ENCODE data around the gene SYNJ1. TPM values are rescaled to one million over a fixed set of nuclear protein-coding genes. Genes with fewer than 3 reads are reported as not detected.
"Not testable (repeated sequence)": the region's sequence is repeated elsewhere in the genome, so short reads cannot be mapped to it uniquely, and the experiment has no call there.

SYNJ1 gene
- total RNA-seq, 1 donor from 2014 or later, result 2.6 TPM

DNA sequence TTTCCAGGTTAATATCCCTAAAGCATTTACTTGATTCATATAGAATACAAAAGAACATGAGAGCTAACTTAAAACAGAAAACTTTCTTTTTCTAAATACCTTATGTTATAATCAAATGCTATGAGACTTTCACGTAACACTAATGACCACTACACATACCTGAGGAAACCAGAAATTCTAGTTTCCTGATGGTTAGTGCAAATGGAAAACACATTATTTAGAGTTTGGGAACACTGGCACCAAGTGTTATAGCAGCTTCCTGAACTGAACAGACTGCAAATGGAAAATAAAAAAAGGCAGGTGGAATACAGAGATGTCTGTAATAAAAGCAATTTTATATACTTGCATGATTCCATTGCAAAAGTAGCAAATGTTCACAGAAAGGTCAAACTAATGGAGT is 28.3 kb upstream of the SYNJ1 start:
- Histone ChIP-seq H3K27me3 (ENCODE audit: control insufficient read depth, insufficient read depth, low read length) (no peaks in the 10 kb centered on the region), H3K36me3 (ENCODE audit: control insufficient read depth, insufficient read depth, low read length) (peaks cover 15% of the 10 kb centered on the region), H3K4me3 (ENCODE audit: low read depth, low read length) (no peak overlapping the region)
- TF ChIP-seq, protein P1, sequence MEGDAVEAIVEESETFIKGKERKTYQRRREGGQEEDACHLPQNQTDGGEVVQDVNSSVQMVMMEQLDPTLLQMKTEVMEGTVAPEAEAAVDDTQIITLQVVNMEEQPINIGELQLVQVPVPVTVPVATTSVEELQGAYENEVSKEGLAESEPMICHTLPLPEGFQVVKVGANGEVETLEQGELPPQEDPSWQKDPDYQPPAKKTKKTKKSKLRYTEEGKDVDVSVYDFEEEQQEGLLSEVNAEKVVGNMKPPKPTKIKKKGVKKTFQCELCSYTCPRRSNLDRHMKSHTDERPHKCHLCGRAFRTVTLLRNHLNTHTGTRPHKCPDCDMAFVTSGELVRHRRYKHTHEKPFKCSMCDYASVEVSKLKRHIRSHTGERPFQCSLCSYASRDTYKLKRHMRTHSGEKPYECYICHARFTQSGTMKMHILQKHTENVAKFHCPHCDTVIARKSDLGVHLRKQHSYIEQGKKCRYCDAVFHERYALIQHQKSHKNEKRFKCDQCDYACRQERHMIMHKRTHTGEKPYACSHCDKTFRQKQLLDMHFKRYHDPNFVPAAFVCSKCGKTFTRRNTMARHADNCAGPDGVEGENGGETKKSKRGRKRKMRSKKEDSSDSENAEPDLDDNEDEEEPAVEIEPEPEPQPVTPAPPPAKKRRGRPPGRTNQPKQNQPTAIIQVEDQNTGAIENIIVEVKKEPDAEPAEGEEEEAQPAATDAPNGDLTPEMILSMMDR (IDR thresholded peaks at IDR 0.05; ENCODE audit: insufficient read depth, low read length, severe bottlenecking), result no peak
- DNase-seq (ENCODE audit: low read depth), result no peak
- FAIRE-seq, result no peak

DNA sequence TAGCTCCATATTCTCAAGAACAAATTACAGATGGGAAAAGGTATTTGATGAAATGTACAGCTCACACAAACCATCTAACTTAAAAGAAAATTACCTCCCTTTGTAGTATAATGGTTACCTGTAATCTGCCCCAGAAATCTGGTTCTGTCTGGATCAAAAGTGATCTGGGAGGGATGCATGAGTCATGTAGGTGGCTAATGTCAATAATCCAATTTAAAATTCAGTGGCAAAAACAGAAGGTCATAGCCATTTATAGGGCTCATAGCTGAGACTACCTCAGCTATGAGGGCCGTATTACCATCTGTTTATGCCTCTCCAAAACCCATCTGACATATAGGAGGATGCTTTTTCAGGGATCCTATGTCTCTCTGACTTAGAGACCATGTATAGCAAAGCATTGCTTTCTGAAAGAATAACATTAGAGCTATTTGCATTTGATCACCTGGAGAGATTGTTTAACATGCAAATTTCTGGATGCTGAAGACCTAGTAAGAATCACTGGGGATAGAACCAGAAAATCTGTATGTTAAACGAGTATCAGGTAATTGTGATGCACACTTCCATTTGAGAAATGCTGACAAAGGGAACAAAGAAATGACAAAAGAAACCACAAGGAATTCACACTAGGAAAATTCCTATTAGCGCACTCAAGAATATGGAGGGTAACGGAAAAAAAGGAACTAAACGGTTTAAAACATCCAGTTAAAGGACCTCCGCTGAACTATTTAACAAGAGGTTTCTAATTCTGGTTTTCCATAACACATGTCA is 26.2 kb upstream of the SYNJ1 start:
- DNase-seq (ENCODE audit: low read depth), result no peak
- TF ChIP-seq, protein P1 (IDR thresholded peaks at IDR 0.05; ENCODE audit: insufficient read depth, low read length, severe bottlenecking), result no peak
- no peaks in the 10 kb centered on the region for H3K27me3 ChIP-seq (ENCODE audit: control insufficient read depth, insufficient read depth, low read length)
- no peak for FAIRE-seq
- peaks cover 7% of the 10 kb centered on the region for H3K36me3 ChIP-seq (ENCODE audit: control insufficient read depth, insufficient read depth, low read length)
- no peak overlapping the region for H3K4me3 ChIP-seq (ENCODE audit: low read depth, low read length)

DNA sequence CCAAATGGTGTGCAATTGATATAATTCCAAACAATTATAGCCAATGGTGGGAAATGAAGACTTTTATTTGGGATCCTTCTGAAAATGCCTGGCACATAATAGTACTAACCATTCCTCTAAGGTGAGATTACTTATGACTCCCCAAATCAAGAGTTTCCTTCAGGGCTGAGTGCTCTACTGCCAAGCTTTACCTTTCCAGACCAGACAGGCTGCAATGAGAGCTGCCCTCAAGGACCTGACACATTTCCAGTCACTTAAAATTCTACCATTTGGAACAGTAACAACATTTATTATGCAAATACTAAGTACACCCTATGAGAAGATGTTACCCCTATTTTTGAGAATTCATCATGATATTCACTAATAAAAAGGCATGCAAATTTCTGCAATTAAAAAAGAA is 22.6 kb upstream of the SYNJ1 start:
- Histone ChIP-seq H3K36me3 (ENCODE audit: control insufficient read depth, insufficient read depth, low read length) (peaks cover 5% of the 10 kb centered on the region), H3K4me3 (ENCODE audit: low read depth, low read length) (no peak overlapping the region), H3K27me3 (ENCODE audit: control insufficient read depth, insufficient read depth, low read length) (no peaks in the 10 kb centered on the region)
- TF ChIP-seq, protein P1 (IDR thresholded peaks at IDR 0.05; ENCODE audit: insufficient read depth, low read length, severe bottlenecking), result no peak
- FAIRE-seq, result no peak
- no peak for DNase-seq (ENCODE audit: low read depth)

DNA sequence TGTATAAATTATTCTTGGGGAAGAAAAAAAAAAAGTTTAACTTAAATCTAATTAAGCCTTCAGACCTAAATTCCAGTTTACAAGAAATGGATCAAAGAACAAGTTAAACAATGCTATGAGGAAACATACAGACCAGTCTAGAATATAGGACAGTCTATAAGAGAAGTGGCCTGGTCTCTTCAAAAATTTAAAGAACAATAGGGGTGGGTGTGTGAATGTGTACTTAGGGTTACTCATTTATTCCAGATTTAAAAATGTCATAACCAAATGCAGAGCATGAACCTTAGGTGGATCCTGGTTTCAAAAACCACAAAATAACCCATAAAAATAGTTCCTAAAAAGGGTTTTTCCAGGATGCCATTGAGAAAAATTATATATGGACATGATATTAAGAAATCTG is 21.8 kb upstream of the SYNJ1 start:
- TF ChIP-seq, protein P1 (IDR thresholded peaks at IDR 0.05; ENCODE audit: insufficient read depth, low read length, severe bottlenecking), result no peak
- Histone ChIP-seq H3K27me3 (ENCODE audit: control insufficient read depth, insufficient read depth, low read length) (no peaks in the 10 kb centered on the region), H3K36me3 (ENCODE audit: control insufficient read depth, insufficient read depth, low read length) (peaks cover 6% of the 10 kb centered on the region), H3K4me3 (ENCODE audit: low read depth, low read length) (no peak overlapping the region)
- FAIRE-seq (no peak), DNase-seq (ENCODE audit: low read depth) (no peak)

DNA sequence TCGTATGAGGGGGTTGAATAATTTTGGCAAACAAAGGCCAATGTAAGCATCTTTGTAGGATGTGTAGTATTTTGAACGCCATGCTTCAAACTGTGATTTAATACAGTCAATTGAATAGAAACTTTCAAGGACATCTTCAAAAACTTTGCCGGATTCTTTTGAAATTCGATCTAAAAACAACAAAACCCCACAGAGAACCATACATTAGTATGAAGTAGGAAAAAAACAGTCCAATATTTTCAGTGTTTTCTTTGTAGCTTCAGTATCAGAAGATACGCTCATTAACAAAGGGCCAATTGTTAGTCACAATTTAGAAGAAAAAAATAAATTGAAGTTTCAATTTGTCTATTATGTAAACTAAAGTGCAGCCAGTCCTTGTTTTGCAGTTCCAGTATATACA is 20.7 kb upstream of the SYNJ1 start:
- H3K27me3 ChIP-seq (ENCODE audit: control insufficient read depth, insufficient read depth, low read length), result no peaks in the 10 kb centered on the region
- H3K36me3 ChIP-seq (ENCODE audit: control insufficient read depth, insufficient read depth, low read length), result peaks cover 6% of the 10 kb centered on the region
- FAIRE-seq (no peak), DNase-seq (ENCODE audit: low read depth) (no peak)
- no peak overlapping the region for H3K4me3 ChIP-seq (ENCODE audit: low read depth, low read length)
- TF ChIP-seq, protein P1 (IDR thresholded peaks at IDR 0.05; ENCODE audit: insufficient read depth, low read length, severe bottlenecking), result no peak

DNA sequence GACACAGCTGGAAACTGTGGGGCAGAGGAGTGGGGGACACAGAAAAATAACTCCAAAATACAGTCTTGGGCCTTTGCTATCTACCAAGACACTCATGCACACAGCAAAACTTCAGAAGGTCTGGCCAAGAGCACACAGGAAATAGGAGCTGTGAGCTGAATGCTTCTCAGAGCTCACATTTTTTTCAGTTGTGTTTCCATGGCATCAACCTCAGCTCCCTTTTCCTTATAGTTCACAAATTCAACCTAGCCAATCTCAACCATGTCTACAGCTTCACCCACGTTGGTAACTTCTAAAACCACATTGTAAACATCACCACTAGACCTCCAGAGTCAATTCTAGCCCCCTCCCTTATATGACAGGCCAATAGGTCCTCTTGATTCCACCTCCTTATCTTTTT is 19.6 kb upstream of the SYNJ1 start:
- peak; percentile 7 for FAIRE-seq

DNA sequence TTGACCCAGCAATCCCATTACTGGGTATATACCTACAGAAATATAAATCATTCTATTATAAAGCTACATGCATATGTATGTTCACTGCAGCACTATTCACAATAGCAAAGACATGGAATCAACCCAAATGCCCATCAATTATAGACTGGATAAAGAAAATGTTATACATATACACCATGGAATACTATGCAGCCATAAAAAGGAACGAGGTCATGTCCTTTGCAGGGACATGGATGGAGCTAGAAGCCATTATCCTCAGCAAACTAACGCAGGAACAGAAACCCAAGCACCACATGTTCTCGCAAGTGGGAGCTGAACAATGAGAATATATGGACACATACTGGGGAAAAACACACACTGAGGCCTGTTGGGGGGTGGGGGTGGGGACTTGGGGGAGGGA is 18.9 kb upstream of the SYNJ1 start:
- not testable (repeated sequence) for DNase-seq (ENCODE audit: low read depth); H3K4me3 ChIP-seq (ENCODE audit: low read depth, low read length); H3K36me3 ChIP-seq (ENCODE audit: control insufficient read depth, insufficient read depth, low read length); H3K27me3 ChIP-seq (ENCODE audit: control insufficient read depth, insufficient read depth, low read length); FAIRE-seq

More for the DNA sequence above, 19.6 kb upstream of the SYNJ1 start:
- no peak overlapping the region for H3K4me3 ChIP-seq (ENCODE audit: low read depth, low read length)
- DNase-seq (ENCODE audit: low read depth), result no peak
- TF ChIP-seq, protein P1 (IDR thresholded peaks at IDR 0.05; ENCODE audit: insufficient read depth, low read length, severe bottlenecking), result no peak
- H3K27me3 ChIP-seq (ENCODE audit: control insufficient read depth, insufficient read depth, low read length), result no peaks in the 10 kb centered on the region
- H3K36me3 ChIP-seq (ENCODE audit: control insufficient read depth, insufficient read depth, low read length), result peaks cover 5% of the 10 kb centered on the region
